Measurements from ENCODE around the gene NRDC.

GRCh38 chr1:51819810-51820209, 58.7 kb downstream of the NRDC start:
- TF ChIP-seq CTCF (IDR thresholded peaks at IDR 0.05) (no peak), POLR2A (IDR thresholded peaks at IDR 0.05) (no peak)

Data from tibial nerve (tissue), 3 donors.